H1 (cell line): ENCODE data around the gene KRT80. TPM values are rescaled to one million over a fixed set of nuclear protein-coding genes. Genes with fewer than 3 reads are reported as not detected.

ENCODE experiments used
- CTCF ChIA-PET: fragments of 300-600 bp; sonication (Branson Sonifier 250); formaldehyde crosslinking; loops from one replicate; lab custom pipeline; 2021; ENCODE audit not compliant: partially characterized antibody; lab: Charles Lee
- POLR2A ChIA-PET: fragments of 300-600 bp; sonication (Branson Sonifier 250); formaldehyde crosslinking; loops from one replicate; lab custom pipeline; 2021; ENCODE audit warnings: inconsistent platforms; ENCODE audit not compliant: partially characterized antibody; lab: Charles Lee
- DNase-seq, 2 experiments: peaks; one replicate each; pipeline versions ENCODE4 v3.0.0 to v3.0.0-alpha.2; 2010 to 2022; ENCODE audit warnings: low spot score in 2 of 2, low read depth in 1 of 2, mixed read lengths in 1 of 2
- FAIRE-seq: peaks from 2 replicates; lab custom pipeline; 2011; peaks lifted over from hg19 to GRCh38; lab: Jason Lieb, UNC
- H2AFZ ChIP-seq: 2 replicates; pipeline ENCODE4 v1.8.1; 2012; ENCODE audit warnings: low read length, inconsistent platforms
- H2AK5ac ChIP-seq: 2 replicates; pipeline ENCODE4 v1.6.1; 2013; ENCODE audit warnings: low read depth, low read length
- H2BK120ac ChIP-seq: replicated peaks from 2 replicates; pipeline ENCODE3; 2013; ENCODE audit warnings: low read depth, low read length, inconsistent platforms
- H2BK12ac ChIP-seq: 2 replicates; pipeline ENCODE4 v1.6.1; 2013; ENCODE audit warnings: low read depth, low read length
- H2BK15ac ChIP-seq: 2 replicates; pipeline ENCODE4 v1.6.1; 2013; ENCODE audit warnings: low read length
- H2BK20ac ChIP-seq: 2 replicates; pipeline ENCODE4 v1.6.1; 2013; ENCODE audit warnings: low read length
- H2BK5ac ChIP-seq: 2 replicates; pipeline ENCODE4 v1.6.1; 2013; ENCODE audit warnings: low read depth, low read length
- H3K14ac ChIP-seq: 2 replicates; pipeline ENCODE4 v1.6.1; 2013; ENCODE audit warnings: inconsistent platforms; ENCODE audit not compliant: insufficient read length
- H3K18ac ChIP-seq: 2 replicates; pipeline ENCODE4 v1.6.1; 2013; ENCODE audit warnings: low read length; ENCODE audit errors: extremely low read depth
- H3K23ac ChIP-seq: 2 replicates; pipeline ENCODE4 v1.6.1; 2013; ENCODE audit warnings: inconsistent platforms; ENCODE audit not compliant: insufficient read length
- H3K23me2 ChIP-seq: 2 replicates; pipeline ENCODE4 v1.6.1; 2013; ENCODE audit warnings: low read depth, low read length
- H3K27ac ChIP-seq: 2 replicates; pipeline ENCODE4 v1.6.1; 2011; ENCODE audit warnings: low read depth, low read length, inconsistent platforms
- H3K27me3 ChIP-seq, 4 experiments: replicated peaks in 1 of 4; 1 replicate in 1 of 4; 2 replicates in 3 of 4; pipeline versions ENCODE4 v1.6.1 to v1.8.1; 2011 to 2013; ENCODE audit warnings: low read length in 3 of 4, mild to moderate bottlenecking in 3 of 4, inconsistent platforms in 2 of 4, mixed read lengths in 2 of 4, moderate library complexity in 1 of 4; ENCODE audit not compliant: control insufficient read depth in 3 of 4, insufficient read depth in 3 of 4; ENCODE audit errors: extremely low read depth in 1 of 4
- H3K36me3 ChIP-seq, 4 experiments: 2 replicates each; pipeline versions ENCODE4 v1.6.1 to v1.8.1; 2011 to 2013; ENCODE audit warnings: mild to moderate bottlenecking in 4 of 4, low read length in 3 of 4, moderate library complexity in 2 of 4, control low read depth in 1 of 4, inconsistent platforms in 1 of 4; ENCODE audit not compliant: insufficient read depth in 4 of 4, control insufficient read depth in 2 of 4
- H3K4ac ChIP-seq: replicated peaks from 2 replicates; pipeline ENCODE3; 2013; ENCODE audit warnings: low read length, low read depth, mixed read lengths, inconsistent platforms; ENCODE audit not compliant: insufficient read length
- H3K4me1 ChIP-seq, 4 experiments: replicated peaks in 1 of 4; 1 replicate in 1 of 4; 2 replicates in 3 of 4; pipeline versions ENCODE4 v1.6.1 to v1.8.1; 2011 to 2013; ENCODE audit warnings: low read length in 3 of 4, inconsistent platforms in 2 of 4, mixed read lengths in 1 of 4; ENCODE audit not compliant: insufficient read depth in 4 of 4, control insufficient read depth in 3 of 4
- H3K4me2 ChIP-seq, 2 experiments: 2 replicates each; pipeline versions ENCODE4 v1.6.1 to v1.8.1; 2011 to 2013; ENCODE audit warnings: low read depth in 2 of 2, low read length in 2 of 2, control low read depth in 1 of 2, inconsistent platforms in 1 of 2, mild to moderate bottlenecking in 1 of 2; ENCODE audit not compliant: insufficient read depth in 1 of 2
- H3K4me3 ChIP-seq, 4 experiments: fragments of 200-600, 300-600 bp in 1 of 4; sonication (generic), shearing (Covaris generic), sonication (Bioruptor Twin) in 1 of 4; 2 replicates each; pipeline versions ENCODE4 v1.5.1 to v1.8.1; 2011 to 2016; ENCODE audit warnings: low read length in 4 of 4, low read depth in 3 of 4, control low read depth in 2 of 4, inconsistent platforms in 2 of 4, mild to moderate bottlenecking in 2 of 4, mixed read lengths in 1 of 4, moderate library complexity in 1 of 4; ENCODE audit not compliant: insufficient read depth in 2 of 4; ENCODE audit errors: extremely low read depth in 1 of 4
- H3K56ac ChIP-seq: replicated peaks from 2 replicates; pipeline ENCODE3; 2013; ENCODE audit warnings: low read depth, mild to moderate bottlenecking, mixed read lengths, low read length, inconsistent platforms; ENCODE audit not compliant: insufficient read length
- H3K79me1 ChIP-seq: 2 replicates; pipeline ENCODE4 v1.6.1; 2013; ENCODE audit warnings: low read depth, low read length, control low read depth
- H3K79me2 ChIP-seq, 2 experiments: 2 replicates each; pipeline versions ENCODE4 v1.6.1 to v1.8.1; 2012 to 2013; ENCODE audit warnings: low read length in 2 of 2, mild to moderate bottlenecking in 2 of 2, inconsistent platforms in 1 of 2; ENCODE audit not compliant: insufficient read depth in 2 of 2, control insufficient read depth in 1 of 2
- H3K9ac ChIP-seq, 4 experiments: replicated peaks in 1 of 4; 1 replicate in 1 of 4; 2 replicates in 3 of 4; pipeline versions ENCODE4 v1.6.1 to v1.8.1; 2011 to 2013; ENCODE audit warnings: low read depth in 3 of 4, low read length in 3 of 4, control low read depth in 2 of 4, mild to moderate bottlenecking in 2 of 4, moderate library complexity in 2 of 4, inconsistent platforms in 1 of 4; ENCODE audit errors: extremely low read depth in 1 of 4
- H3K9me3 ChIP-seq, 2 experiments: 2 replicates each; pipeline versions ENCODE4 v1.6.1 to v1.8.1; 2012 to 2013; ENCODE audit warnings: mild to moderate bottlenecking in 2 of 2, moderate library complexity in 2 of 2, control low read depth in 1 of 2, inconsistent platforms in 1 of 2, low read depth in 1 of 2, low read length in 1 of 2, mixed read lengths in 1 of 2; ENCODE audit not compliant: insufficient read depth in 2 of 2
- H4K20me1 ChIP-seq, 2 experiments: replicated peaks in 1 of 2; 2 replicates each; pipeline versions ENCODE3 to v1.8.1; 2011 to 2013; ENCODE audit warnings: inconsistent platforms in 2 of 2, low read length in 2 of 2, mild to moderate bottlenecking in 1 of 2; ENCODE audit not compliant: insufficient read depth in 2 of 2, control insufficient read depth in 1 of 2
- H4K5ac ChIP-seq: 2 replicates; pipeline ENCODE4 v1.6.1; 2013; ENCODE audit warnings: low read length, low read depth, mixed read lengths, inconsistent platforms; ENCODE audit not compliant: insufficient read length
- H4K8ac ChIP-seq: 2 replicates; pipeline ENCODE4 v1.8.0; 2013; ENCODE audit warnings: mild to moderate bottlenecking, moderate library complexity, low read length, inconsistent platforms; ENCODE audit not compliant: insufficient read depth; ENCODE audit errors: extremely low read depth
- H4K91ac ChIP-seq: replicated peaks from 2 replicates; pipeline ENCODE3; 2013; ENCODE audit warnings: low read length, mixed read lengths, inconsistent platforms; ENCODE audit not compliant: insufficient read length
- BACH1 ChIP-seq: IDR thresholded peaks from 2 replicates; pipeline ENCODE4 v1.6.1; 2012; ENCODE audit warnings: low read length, improper control_type of control experiment
- CBX5 ChIP-seq: fragments of 300-800, 300-1000 bp; sonication (generic); IDR thresholded peaks from 2 replicates; pipeline ENCODE4 v1.7.1; 2016; ENCODE audit warnings: antibody characterized with exemption, low read length, low read depth
- CEBPB ChIP-seq: IDR thresholded peaks from 2 replicates; pipeline ENCODE4 v1.6.1; 2012; ENCODE audit warnings: low read depth, low read length
- CHD1 ChIP-seq: IDR thresholded peaks from 2 replicates; pipeline ENCODE4 v1.6.1; 2012; ENCODE audit warnings: low read depth, low read length, improper control_type of control experiment
- CREB1 ChIP-seq: IDR thresholded peaks from 2 replicates; pipeline ENCODE4 v1.6.1; 2012; ENCODE audit warnings: inconsistent platforms
- EGR1 ChIP-seq: IDR thresholded peaks from 2 replicates; pipeline ENCODE4 v1.6.1; 2011; ENCODE audit warnings: low read depth, low read length, borderline replicate concordance
- FOSL1 ChIP-seq: IDR thresholded peaks from 2 replicates; pipeline ENCODE4 v1.6.1; 2011; ENCODE audit warnings: mild to moderate bottlenecking, low read depth, low read length, moderate library complexity; ENCODE audit not compliant: insufficient read depth
- GTF2F1 ChIP-seq: IDR thresholded peaks from 2 replicates; pipeline ENCODE4 v1.6.1; 2012; ENCODE audit warnings: low read depth, low read length, improper control_type of control experiment, borderline replicate concordance
- JUND ChIP-seq: IDR thresholded peaks from 2 replicates; pipeline ENCODE4 v1.6.1; 2011; ENCODE audit warnings: mild to moderate bottlenecking, improper control_type of control experiment, low read length
- KDM1A ChIP-seq: fragments of 200-600, 300-600 bp; sonication (generic); IDR thresholded peaks from 2 replicates; pipeline ENCODE4 v1.7.1; 2016; ENCODE audit warnings: mild to moderate bottlenecking, low read length, borderline replicate concordance
- KDM4A ChIP-seq: IDR thresholded peaks from one replicate; pipeline ENCODE4 v1.7.1; 2012; ENCODE audit warnings: low read depth, mild to moderate bottlenecking, moderate library complexity, low read length, inconsistent platforms; ENCODE audit not compliant: severe bottlenecking
- NRF1 ChIP-seq: IDR thresholded peaks from 2 replicates; pipeline ENCODE4 v1.6.1; 2011; ENCODE audit warnings: mild to moderate bottlenecking, low read depth, low read length, improper control_type of control experiment
- RXRA ChIP-seq: IDR thresholded peaks from 2 replicates; pipeline ENCODE4 v1.6.1; 2011; ENCODE audit warnings: low read depth, mild to moderate bottlenecking, low read length, moderate library complexity; ENCODE audit not compliant: insufficient read depth
- SUZ12 ChIP-seq: fragments of 200-600 bp; sonication (generic); IDR thresholded peaks from 2 replicates; pipeline ENCODE4 v1.6.1; 2012; ENCODE audit warnings: mild to moderate bottlenecking, inconsistent platforms, low read length, moderate library complexity, mixed read lengths
- TEAD4 ChIP-seq: IDR thresholded peaks from 2 replicates; pipeline ENCODE4 v1.6.1; 2012; ENCODE audit warnings: low read depth, low read length, inconsistent platforms, mixed read lengths
- ZNF274 ChIP-seq: IDR thresholded peaks from 2 replicates; pipeline ENCODE4 v1.7.0; 2012; ENCODE audit warnings: low read length, borderline replicate concordance; ENCODE audit errors: extremely low read depth
- WGBS, 2 experiments: shearing (Covaris generic) in 1 of 2; methylation state at CpG; one replicate each; pipeline versions ENCODE4 v1.1.6 to v1.1.7; 2013 to 2015; ENCODE audit warnings: low lambda C conversion rate in 2 of 2, mixed read lengths in 2 of 2, inconsistent platforms in 1 of 2, low coverage in 1 of 2, missing lambda C conversion rate in 1 of 2; ENCODE audit not compliant: insufficient replicate concordance in 2 of 2, insufficient coverage in 1 of 2, insufficient read length in 1 of 2; ENCODE audit errors: extremely low coverage in 1 of 2, missing lambda C conversion rate in 1 of 2; 5-methylcytosine and 5-hydroxymethylcytosine counted together
- polyA plus RNA-seq, 7 experiments: library from polyadenylated mRNA; depleted of rRNA in 3 of 7; stranded (reverse) in 5 of 7; unstranded in 2 of 7; fragments of >200 nt in 5 of 7; fragments of 200-250 nt in 2 of 7; gene quantifications; 1 replicate in 5 of 7; 2 replicates in 1 of 7; 4 replicates in 1 of 7; pipeline versions ENCODE4 v1.2.1 to v1.2.3, GENCODE V29; 2011 to 2013; ENCODE audit warnings: missing spikeins in 2 of 7, mixed read lengths in 2 of 7
- total RNA-seq: library from RNA; stranded (reverse); fragmentation: NEBNext Ultra II Directional; extraction: Animal tissue kit (Norgen Biotek cat#: 25700); gene quantifications from 2 replicates; pipeline ENCODE4 v1.2.1, GENCODE V29; 2021

Gene KRT80
- total and polyA plus RNA-seq, 2 of the 8 experiments (the other 6 are each of a cell fraction or from before 2014, with no cell fraction given), result 0.05 TPM; not detected in 1

- no peak overlapping the region for H4K8ac ChIP-seq
- H3K9ac ChIP-seq, result no peak overlapping the region
- no peaks in the 10 kb centered on the region for H3K27me3 ChIP-seq
- no peak overlapping the region for H3K18ac ChIP-seq
- ChIA-PET POLR2A (no interaction called here), CTCF (interaction anchor here (0.9 kb wide), 1 partner anchor 443 kb away, joined by 3 read pairs; no protein-coding TSS in a partner anchor)
- H2BK15ac ChIP-seq, result 0 out of 2 replicates have a peak overlapping the region, but pooled peaks have one; percentile 3
- H3K56ac ChIP-seq, result no peak overlapping the region
- no peak overlapping the region for H4K91ac ChIP-seq
- FAIRE-seq, result no peak
- no peaks in the 10 kb centered on the region for H3K36me3 ChIP-seq
- no peak overlapping the region for H2AK5ac ChIP-seq
- H3K79me2 ChIP-seq, result no peaks in the 10 kb centered on the region
- H3K23me2 ChIP-seq, result no peaks in the 10 kb centered on the region; the same call in 1 of the 2 replicates
- no peak overlapping the region for H2BK20ac ChIP-seq
- H3K4me3 ChIP-seq, result no peak overlapping the region
- H3K4ac ChIP-seq, result no peak overlapping the region
- H3K4me2 ChIP-seq, result no peak overlapping the region
- no peak overlapping the region for H4K5ac ChIP-seq
- DNase-seq, result no peak
- no peak overlapping the region for H2BK120ac ChIP-seq
- H2BK12ac ChIP-seq, result no peak overlapping the region
- H3K79me1 ChIP-seq, result no peaks in the 10 kb centered on the region
- no peak overlapping the region for H3K23ac ChIP-seq
- WGBS, 2 experiments, result 94% methylated on average over 8 of the region's 8 CpGs; no CpG with 5 or more reads in 1 of the 2 experiments
- H2BK5ac ChIP-seq, result no peak overlapping the region
- no peak overlapping the region for H3K27ac ChIP-seq
- no peak overlapping the region for H3K14ac ChIP-seq
- no peaks in the 10 kb centered on the region for H4K20me1 ChIP-seq
- H3K4me1 ChIP-seq, result peaks cover 0 to 22% (median 11%) of the 10 kb centered on the region in 4 experiments; a peak in 5 of 7 replicates
- no peak overlapping the region for H2AFZ ChIP-seq
- H3K9me3 ChIP-seq, result no peaks in the 10 kb centered on the region
- TF ChIP-seq ZNF274 (no peak), NRF1 (no peak), JUND (no peak), CHD1 (no peak), KDM4A (no peak), SUZ12 (no peak), CREB1 (no peak), KDM1A (no peak), CBX5 (no peak), GTF2F1 (no peak), BACH1 (no peak), FOSL1 (no peak), CEBPB (no peak), TEAD4 (no peak), EGR1 (no peak), RXRA (no peak)
Observed at GRCh38 chr12:52141875-52142274, 49.9 kb downstream of the KRT80 start.
